Caki2 (cell line): ENCODE data around the gene L3MBTL4. TPM values are rescaled to one million over a fixed set of nuclear protein-coding genes. Genes with fewer than 3 reads are reported as not detected.

ENCODE experiments used
- DNase-seq: peaks from one replicate; pipeline ENCODE4 v3.0.0-alpha.2; 2015; ENCODE audit warnings: low read depth
- in situ Hi-C: cut with HindIII; loops from 2 replicates; pipeline ENCODE4 v1.10.0; 2016; ENCODE audit warnings: low sequenced_read_pairs, low pct_unique_long_range_greater_than_20kb, mixed read lengths
- total RNA-seq: library from RNA; depleted of rRNA; stranded (reverse); fragments of >200 nt; shearing (Covaris generic); gene quantifications from 2 replicates; pipeline ENCODE4 v1.2.3, GENCODE V29; 2014; ENCODE audit warnings: low replicate concordance

Gene L3MBTL4
- total RNA-seq, 1 experiment from 2014 or later: not detected

DNA sequence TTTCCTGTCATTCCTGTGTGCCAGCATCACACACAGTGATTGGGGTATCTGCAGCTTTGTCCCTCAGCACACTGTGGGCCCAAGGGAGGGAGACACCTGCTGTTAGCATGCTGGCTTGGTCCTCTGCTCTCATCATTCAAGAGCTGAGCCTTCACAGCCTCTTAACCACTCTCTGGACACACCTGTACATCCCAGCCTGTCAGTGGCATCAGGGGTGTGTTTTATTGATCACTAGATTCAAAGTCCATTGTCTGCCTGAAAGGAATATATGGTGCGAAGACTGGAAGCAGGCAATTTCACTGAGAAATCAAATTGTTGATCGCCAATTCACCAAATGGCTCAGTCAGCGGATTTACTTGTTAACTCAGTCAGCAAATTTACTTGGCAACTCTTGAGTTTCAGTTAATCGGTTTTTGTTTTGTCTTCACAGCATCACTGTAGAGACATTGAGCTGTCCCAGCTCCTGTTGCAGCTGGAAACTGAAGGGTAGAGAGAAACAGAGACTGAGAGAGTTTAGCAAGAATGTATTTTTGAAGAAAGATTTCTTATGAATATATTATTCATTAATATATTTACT lies 463.1 kb downstream of the L3MBTL4 start:
- in situ Hi-C loops: no loop called here
- no peak for DNase-seq

DNA sequence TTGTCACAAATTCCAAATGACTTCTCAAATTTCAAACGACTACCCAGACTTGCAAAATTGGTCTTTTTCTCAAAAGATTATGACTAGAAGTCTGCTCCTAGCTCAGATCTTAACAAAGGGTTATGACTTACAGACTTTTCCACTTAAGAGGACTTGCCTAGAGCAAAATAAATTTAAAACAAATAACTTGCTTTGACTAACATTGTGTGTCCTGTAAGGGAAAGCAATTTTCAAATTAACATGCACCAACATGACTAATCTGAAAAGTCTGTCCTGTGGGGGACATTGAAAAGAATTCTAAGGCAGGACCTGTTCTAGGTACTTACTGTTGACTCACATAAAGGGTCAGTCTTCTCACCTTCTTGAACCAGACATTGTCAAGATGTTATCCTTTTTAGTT lies 465.9 kb downstream of the L3MBTL4 start:
- in situ Hi-C loops: no loop called here
- DNase-seq: no peak

DNA sequence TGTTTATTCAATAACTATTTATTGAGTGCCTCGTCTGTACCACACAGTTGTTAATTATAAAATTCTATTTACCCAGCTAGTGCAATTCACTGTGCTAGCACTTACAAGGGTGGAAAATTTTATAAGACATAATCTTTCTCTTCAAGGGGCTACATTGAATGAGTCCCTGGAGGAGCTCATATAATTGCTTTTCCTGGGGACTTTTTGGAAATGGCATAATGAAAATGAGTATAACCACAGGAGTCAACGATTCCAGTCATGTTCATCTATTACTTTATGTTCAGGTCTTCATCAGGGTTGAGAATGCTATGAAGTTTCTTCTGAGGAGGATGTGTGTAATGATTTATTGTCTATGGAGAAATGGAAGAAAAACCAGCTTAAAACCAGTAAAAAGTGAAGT lies 466.5 kb downstream of the L3MBTL4 start:
- DNase-seq: no peak
- in situ Hi-C loops: no loop called here

DNA sequence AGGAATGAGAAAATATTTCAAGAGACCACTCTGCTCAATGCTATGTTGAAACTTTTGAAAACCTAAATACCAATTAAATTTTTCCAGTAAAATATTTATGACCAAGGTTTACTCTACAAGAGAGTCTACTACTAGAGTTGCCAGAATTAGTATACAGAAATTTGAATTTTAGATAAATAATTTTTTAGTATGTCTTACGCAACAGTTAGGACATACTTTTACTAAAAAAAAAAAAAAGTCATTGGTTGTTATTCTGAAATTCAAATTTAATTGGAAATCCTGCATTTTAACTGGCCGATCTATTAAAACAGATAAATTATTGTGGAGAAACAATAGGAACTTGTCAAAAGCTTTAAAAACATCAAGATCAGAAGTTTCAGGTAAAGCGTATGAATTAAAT lies 470.3 kb downstream of the L3MBTL4 start:
- in situ Hi-C loops: no loop called here
- DNase-seq: no peak

DNA sequence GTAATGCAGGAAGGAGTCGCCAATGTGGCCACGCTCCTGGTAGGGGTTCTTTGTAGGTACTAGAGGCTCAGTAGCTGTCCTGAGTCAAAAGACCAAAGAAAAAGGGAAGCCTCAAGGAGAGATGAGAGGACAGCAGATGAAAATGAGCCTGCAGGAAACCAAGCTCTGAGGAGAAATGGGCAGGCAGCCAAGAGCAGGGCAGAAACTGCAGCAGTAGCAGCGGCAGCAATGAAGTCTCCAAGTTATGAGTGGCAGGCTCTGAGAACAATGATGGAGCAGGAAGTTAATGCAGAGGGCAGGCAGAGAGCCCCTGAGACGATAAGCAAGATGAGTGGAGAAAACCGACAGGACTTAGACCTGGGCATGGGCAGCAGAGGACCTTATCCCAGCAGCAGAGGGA lies 471.2 kb downstream of the L3MBTL4 start:
- in situ Hi-C loops: no loop called here
- no peak for DNase-seq

DNA sequence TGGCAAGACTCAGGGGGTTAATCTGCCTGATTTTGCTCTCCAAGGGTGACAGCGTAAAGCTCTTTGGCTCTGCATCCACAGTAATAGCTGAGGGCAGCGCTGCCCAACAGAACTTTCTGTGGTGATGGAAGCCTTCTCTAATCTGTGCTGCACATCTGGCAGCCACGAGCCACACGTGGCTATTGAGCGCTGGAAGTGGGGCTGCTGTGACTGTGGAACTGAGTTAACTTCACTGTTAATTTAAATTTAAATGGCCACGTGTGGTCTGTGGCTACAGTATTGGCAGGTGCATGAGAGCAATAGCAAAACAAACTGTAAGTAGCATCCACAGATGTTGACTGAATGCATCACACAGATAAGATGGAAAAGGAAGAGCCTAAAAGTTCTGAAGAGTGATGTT lies 472.1 kb downstream of the L3MBTL4 start:
- no peak for DNase-seq
- in situ Hi-C loops: no loop called here

DNA sequence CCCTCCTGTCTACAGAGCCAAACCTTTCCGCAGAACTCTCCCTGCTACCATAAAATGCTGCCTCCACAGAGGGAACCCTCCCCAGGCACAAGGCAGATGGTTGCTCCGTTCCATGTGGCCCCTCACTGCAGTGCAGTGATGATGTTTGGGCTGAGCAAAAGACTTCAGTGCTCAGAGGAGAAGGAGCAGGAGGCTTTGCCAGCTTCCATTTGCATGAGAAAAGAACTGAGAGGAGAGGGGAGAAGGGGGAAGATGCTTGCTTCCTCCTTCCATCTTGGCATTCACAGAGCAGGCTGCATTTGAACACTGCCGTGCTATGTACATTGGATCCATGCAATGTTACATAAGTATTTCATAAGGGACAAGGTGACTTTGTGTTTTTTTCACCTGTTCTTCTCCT lies 472.8 kb downstream of the L3MBTL4 start:
- no peak for DNase-seq

DNA sequence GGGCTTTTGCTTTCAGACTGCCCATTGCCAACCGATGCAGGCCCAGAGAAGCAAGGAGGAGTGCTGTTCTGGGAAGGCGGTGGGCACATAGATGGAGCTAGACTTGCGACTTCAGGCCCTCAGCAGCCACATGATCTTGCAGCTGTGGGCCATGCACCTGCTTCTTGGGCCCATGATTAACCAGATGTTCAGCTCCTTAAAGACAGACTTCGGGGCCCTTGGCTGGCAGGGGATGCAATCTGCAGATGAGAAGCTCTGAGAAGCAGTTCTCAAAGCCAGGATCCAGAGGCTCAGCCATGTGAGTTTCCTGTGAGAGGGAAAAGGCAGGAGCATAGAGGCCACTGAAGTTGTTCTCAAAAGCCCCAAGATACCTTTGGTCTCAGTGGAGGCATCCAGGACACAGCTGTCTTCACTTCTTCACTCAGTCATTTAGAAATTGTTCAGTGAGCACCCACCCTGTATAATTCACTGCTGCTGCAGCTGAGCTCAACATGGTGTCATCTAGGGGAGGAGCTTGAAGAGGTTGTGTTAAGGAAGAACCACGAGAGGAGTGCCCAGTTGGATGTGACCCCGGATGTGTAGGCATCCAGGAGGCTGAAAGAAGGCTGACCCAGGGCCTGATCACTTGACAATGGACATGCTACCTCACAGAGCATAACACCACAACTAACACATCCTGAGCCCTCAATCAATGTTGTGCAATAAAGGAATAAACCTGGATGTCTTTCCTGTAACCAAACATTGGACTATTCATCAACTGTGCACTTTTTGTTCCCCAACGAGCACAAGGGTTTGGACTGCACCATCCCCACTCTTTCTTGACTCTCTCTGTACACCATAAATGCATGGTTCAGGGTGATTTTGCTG lies 474.7 kb downstream of the L3MBTL4 start:
- DNase-seq: no peak
- in situ Hi-C loops: no loop called here

More for the DNA sequence above, 472.8 kb downstream of the L3MBTL4 start:
- in situ Hi-C loops: no loop called here

DNA sequence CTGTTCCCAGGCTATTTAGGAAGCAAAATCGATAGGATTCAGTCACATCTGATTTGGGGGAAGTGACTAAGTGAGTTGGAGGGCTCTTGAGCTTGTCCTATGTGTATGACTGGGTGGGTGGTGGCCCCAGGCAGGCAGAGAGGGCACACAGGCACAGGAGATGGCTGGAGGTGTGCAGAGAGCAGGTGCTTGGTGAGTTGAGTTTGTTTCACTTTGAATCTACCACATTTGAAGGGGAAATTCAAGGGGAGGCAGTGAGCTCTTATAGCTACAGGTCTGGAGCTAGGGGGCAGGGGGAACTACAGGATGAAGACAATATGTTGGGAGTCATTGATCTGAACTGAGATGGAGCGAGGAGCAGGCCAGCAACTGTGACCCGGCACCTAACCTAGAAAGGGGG lies 476.9 kb downstream of the L3MBTL4 start:
- DNase-seq: no peak
- in situ Hi-C loops: no loop called here

DNA sequence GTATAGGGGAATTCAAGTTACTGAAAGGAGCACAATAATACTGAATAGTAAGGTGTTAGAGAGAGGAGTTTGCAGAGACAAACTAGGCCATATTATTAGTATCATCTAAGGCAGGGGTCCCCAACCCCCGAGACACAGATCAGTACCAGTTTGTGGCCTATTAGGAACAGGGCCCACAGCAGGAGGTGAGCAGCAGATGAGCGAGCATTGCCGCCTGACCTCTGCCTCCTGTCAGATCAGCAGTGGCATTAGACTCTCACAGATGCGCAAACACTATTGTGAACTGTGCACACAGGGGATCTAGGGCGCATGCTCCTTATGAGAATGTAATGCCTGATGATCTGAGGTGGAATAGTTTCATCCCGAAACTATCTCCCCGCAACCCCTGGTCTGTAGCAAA lies 477.6 kb downstream of the L3MBTL4 start:
- no peak for DNase-seq
- in situ Hi-C loops: no loop called here

DNA sequence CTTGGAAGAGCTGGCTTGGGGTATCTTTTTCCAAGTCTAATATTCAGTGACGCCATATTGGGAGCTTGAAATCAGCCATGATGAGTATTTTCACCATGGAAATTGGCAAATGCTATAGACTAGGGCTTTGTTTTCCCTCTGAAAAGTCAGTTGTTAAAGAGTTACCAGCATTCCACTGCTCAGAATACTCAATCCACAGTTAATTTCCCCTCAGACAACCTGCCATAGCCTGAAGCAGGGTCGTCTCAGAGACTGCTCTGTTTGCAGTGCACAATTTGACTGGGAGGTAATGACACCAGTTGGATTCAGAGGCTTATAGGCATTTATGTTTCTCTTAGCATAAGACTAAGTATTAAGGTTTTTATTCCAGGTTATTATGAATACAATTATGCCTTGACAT lies 483.9 kb downstream of the L3MBTL4 start:
- in situ Hi-C loops: no loop called here
- no peak for DNase-seq

DNA sequence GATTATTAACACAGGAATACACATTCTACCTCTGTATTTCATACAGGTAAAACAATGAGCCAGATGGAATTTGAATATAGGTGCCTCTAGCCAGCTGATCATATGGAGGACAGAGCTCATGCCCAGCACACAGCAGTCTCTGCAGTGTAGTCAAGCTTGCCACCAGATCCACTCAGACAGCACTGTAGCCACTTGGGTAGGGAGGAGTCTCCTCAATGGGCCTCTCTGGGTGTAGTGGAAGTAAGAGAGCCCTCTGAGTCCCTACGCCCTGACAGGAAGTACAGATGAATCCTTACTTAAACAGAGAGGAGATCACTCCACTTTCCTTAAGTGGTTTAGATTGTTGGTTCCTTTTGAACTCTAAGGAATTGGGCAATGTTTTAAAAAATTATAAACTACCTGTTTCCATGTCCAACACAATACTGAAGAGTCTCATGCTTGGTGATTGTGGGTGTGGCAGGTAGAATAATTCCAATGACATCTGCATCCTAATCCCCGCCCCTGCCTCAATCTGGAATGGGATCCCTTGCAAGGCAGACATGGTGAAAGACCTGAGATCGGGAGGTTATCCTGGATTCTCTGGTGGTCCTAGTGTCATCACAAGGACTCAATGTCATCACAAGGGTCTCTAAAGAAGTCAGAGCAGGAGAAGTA lies 496.4 kb downstream of the L3MBTL4 start:
- no peak for DNase-seq
- in situ Hi-C loops: no loop called here

DNA sequence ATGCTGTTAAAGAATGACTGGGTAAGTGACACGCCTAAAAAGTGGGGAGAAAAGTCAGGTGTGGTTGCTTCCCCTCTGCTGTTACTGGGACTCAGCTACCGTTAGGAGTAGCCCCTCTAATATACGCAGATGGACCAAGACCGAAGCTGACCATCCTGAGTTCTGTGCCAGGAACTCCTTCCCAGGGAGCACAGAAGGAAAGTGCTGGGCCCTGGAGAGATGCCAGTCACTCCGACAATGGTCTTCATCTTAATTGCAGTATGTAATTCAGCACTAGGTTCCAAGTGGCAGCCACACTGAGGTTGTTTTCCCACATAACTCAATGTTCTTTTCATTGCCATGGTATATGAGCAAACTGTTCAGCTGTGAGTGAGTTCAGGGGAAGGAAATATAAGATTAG lies 499.8 kb downstream of the L3MBTL4 start:
- no peak for DNase-seq
- in situ Hi-C loops: no loop called here

DNA sequence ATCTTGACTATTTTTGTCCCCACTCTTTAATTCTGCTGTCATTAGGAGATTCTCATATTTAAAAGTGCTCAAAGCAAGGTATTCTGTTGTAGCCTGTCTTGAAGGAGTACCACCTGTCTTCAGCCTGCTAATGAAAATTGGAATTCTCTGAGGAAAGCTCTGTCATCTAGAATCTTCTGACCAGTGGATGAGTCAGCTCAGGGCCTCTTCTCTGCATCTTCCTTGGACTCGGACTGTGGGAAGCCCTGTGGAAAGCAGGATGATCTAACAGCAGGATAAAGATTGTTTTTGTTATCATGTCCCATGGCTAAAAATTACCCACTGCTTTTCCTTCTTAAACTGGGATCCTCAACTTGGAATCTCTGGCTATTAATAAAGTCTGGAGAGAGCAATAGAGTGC lies 500.7 kb downstream of the L3MBTL4 start:
- no peak for DNase-seq
- in situ Hi-C loops: no loop called here

DNA sequence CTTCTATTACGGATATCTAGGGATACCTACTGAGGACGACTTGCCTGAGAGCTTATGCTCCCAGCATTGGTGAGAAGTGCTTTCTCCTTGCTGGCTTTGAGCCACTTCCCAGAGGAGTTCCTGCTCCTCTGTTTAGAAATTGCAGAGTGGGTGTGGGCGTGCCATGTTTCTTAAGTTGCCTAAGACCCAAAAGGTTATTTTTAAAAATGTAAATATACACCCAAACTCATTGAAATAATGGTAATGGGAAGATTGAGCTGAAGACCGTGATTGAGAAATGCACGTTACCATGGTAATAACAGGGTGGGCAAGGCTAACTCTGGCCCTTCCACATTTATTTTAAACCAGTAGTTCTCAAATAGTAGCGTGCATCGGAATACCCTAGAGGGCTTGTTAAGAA lies 502.1 kb downstream of the L3MBTL4 start:
- in situ Hi-C loops: no loop called here
- DNase-seq: no peak

DNA sequence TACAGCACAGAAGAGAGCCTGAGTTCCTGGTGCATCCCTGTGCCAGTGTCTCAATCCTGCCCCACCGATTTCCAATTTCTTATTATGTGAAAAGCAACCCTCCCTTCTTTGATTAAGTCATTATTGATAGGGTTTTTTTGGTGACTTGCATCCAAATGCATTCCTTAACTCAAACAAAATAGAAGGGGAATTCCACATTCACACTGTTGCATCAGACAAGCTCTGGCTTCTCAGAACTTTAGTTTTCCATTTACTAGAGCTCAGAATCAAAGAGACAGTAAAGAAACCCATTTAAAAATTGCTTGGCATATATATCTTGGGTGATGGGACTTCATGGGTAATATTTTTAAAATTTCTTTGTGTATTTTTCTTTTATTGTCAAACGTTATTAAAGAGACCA lies 505.6 kb downstream of the L3MBTL4 start:
- in situ Hi-C loops: no loop called here
- no peak for DNase-seq
